ENCODE results near the gene TMEM179B.
"Not testable (repeated sequence)": the region's sequence is repeated elsewhere in the genome, so short reads cannot be mapped to it uniquely, and the experiment has no call there.

TMEM179B gene

DNA sequence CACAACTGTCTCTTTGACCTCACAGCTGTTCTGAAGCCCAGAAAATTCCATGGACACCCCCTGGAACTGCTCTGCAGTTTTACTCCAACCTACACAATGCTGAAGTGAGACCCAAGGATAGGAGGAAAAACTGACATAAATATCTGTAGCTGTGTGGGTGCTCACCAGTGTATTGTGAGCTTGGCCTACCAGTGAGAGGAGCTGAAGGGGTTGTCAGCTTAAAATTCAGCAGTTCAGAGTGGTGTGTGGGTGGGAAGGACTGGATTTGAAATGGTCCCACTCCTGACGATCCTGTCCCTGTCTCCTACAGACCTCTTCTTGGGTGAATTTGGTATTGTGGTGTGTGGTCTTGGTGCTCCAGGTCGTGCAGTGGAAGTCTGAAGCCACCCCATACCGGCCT lies 2.4 kb downstream of the TMEM179B start:
- no peak for DNase-seq (ENCODE audit: low read depth)

- DNase-seq (ENCODE audit: low read depth): peak; percentile 88
Observed at GRCh38 chr11:62791501-62792201, 4.4 kb downstream of the TMEM179B start, which contains the start of gene TMEM223. TSS of gene TMEM223 (minus strand) at chr11:62792006. CDS start at chr11:62791994, 12 bp downstream.

DNA sequence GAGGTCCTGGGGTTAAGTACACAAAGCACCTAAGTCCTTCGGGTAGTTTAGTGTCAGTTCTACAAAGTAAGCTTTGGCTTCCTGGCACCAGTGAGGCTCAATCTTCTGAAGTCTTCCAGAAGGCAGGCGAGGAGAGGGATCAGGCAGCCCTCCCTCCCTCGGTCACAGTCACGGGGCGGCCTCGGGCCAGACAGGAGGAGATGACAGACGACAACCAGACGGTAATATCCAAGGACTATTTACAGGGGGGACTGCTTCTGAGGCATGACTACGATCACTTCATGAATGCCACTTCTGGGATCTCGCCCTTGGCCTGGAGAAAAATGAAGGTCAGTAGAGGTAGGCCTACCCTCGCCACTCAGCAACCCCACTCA lies 5.0 kb downstream of the TMEM179B start:
- DNase-seq (ENCODE audit: low read depth): no peak

DNA sequence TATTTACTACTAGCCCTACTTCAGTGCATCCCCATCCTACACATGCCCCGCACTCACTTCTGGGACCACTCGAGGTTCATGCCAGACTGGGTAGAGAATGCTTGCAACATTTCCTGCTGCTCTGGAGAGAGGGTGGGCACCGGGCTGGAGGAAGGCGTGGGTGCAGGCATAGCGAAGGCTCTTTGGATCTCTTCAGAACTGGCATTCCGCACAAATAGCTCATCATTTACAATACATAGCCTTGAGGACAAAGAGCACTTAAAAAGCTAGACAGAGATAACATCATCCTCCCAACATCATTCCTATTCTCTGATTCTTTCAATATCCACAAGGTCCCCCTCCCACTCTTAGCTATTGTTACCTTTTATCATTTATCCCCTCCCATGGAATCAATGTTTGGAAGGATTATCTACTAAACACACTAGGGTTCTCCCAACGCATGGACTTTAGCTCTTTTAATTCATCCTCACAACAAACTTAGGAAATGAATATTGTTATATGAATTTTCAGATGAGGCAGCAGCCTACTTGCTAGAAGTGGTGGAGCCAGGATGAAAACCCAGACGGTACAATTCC lies 7.1 kb downstream of the TMEM179B start:
- no peak for DNase-seq (ENCODE audit: low read depth)

- no peak for DNase-seq (ENCODE audit: low read depth)
Observed at GRCh38 chr11:62796281-62796680, 9.1 kb downstream of the TMEM179B start.

GRCh38 chr11:62799486-62799885 lies 12.3 kb downstream of the TMEM179B start:
- no peak for DNase-seq (ENCODE audit: low read depth)

GRCh38 chr11:62801071-62801470 lies 13.9 kb downstream of the TMEM179B start:
- no peak for DNase-seq (ENCODE audit: low read depth)

GRCh38 chr11:62804310-62805075 lies 17.3 kb downstream of the TMEM179B start:
- no peak for DNase-seq (ENCODE audit: low read depth)

DNA sequence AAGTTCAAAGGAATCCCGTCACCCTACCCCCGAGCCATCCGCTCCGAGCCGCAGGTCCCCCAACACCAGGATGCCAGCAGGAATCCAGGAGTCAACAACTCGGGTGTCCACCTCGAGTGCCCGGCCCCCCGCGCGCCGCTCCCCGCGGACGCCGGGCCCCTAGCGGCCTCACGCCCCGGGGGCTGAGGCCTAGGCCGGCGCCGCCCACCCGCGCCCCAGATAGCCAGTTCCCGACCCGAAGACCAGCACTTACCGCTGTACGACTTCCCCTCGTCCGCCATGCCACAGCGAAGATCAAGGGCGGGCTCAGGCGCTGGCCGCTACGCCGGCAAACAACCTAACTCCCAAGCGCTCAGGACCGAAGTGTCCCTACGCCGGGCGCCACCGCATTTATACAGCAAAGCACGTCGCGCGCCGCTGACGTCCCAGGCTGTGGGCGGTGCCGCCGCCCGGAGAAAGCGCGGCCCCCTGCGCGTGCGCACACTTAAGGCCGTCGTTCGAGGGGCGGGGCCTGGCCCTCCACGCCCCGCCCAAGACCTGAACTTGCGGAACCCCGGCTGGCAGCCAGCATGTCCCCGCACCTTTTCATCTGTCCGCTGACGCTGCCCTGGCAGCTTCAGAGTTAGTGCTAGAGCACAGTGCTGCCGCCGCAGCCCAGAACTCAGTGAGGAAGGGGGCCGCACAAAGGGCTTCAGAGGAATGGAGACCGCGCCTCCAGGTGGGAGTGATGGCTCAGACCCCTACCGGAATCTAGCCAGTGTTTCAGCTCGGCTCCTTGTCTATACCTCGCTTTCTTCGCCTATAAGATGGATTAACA lies 18.1 kb downstream of the TMEM179B start, which contains the start of gene NXF1:
NXF1 (minus strand) TSS at position 365 of the 817 bp plus-strand sequence; CDS start at position 281, 84 bp downstream.
- DNase-seq (ENCODE audit: low read depth): peak; percentile 93

DNA sequence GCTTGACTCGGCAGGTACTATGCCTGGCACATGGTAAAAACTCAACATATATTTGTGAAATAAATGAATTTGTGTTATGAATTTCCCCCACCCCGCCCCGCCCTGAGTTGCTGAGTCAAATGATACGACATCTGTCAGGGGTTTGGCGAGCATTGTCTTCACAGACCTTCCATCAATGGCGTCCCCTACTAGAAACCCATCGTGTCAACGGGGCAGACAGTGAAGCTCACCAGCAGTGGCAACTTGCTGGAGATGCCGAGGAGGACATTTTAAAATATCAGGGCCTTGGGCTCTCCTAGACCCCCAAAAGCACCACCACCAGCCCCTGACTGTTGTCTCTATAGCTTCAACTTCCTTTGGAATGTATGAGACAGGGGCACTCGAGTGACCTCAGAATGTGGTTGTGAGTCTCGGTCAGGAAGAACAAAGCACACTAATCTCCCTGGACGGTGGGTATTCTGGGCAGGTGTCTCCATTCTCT lies 18.8 kb downstream of the TMEM179B start:
- DNase-seq (ENCODE audit: low read depth): no peak

- no peak for DNase-seq (ENCODE audit: low read depth)
Observed at GRCh38 chr11:62806611-62807121, 19.5 kb downstream of the TMEM179B start.

DNA sequence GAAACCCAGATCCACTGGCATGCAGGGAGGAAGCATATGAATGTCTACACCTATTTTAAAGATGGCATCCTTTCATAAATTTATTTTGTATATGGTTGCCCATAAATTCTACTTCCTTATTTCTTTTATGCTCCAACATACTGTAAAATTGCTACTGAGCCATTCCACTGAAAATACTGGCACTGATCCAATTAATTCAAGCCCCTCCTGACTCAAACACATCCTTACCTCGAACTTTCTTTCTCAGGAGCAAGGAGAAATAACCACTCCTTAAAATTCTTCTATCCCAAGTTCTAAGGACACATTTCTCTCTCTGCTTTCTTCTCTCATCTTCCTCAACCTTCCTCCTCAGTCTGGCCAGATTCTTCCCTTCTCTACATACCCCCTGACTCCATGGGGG lies 23.5 kb downstream of the TMEM179B start:
- no peak for DNase-seq (ENCODE audit: low read depth)

- DNase-seq (ENCODE audit: low read depth): no peak
Observed at GRCh38 chr11:62811659-62812058, 24.5 kb downstream of the TMEM179B start.

DNA sequence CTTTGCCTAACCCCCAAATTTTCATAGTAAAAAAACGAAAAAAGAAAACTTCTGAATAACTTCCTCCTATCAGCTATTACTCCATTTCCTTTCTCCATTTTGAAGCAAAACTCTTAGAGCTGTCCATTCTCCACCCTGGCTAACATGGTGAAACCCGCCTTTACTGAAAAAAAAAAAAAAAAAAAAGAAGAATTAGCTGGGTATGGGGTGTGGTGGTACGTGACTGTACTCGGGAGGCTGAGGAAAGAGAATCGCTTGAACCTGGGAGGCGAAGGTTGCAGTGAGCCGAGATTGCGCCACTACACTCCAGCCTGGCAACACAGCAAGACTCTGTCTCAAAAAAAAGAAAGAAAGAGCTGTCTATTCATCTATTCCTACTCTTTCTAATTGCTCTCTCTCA lies 29.4 kb downstream of the TMEM179B start:
- DNase-seq (ENCODE audit: low read depth): no peak

DNA sequence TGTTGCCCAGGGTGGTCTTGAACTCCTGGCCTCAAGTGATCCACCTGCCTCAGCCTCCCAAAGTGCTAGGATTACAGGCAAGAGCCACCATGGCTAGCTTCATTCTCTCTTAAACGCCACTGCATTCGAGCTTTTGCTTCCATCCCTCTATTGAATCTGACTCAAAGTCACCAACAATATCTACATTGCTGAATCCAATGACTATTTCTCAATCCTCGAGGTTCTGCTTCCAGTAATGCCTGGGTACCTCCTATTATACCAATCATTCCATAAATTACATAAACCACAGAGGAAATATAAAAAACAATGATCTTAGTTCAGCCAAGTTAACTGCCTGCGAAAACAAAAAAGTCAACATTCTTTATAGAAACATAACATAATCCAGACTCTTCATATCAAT lies 29.9 kb downstream of the TMEM179B start:
- no peak for DNase-seq (ENCODE audit: low read depth)

DNA sequence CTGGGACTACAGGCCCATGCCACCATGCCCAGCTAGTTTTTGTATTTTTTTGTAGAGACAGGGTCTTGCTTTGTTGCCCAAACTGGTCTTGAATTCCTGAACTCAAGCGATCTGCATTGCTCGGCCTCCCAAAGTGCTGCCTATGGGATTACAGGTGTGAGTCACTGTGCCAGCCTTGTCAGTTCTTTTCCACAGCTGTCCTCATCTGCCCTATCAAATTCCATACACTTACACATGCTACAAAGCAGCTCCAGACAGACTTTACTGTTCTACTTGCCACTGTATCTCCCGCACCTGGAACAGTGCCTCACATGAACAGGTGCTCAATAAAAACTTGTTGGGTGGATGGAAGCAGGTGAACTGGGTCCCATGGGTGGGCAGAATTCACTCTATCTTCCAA lies 36.5 kb downstream of the TMEM179B start:
- DNase-seq (ENCODE audit: low read depth): no peak

- not testable (repeated sequence) for DNase-seq (ENCODE audit: low read depth)
Observed at GRCh38 chr11:62828130-62828529, 40.9 kb downstream of the TMEM179B start.

- no peak for DNase-seq (ENCODE audit: low read depth)
Observed at GRCh38 chr11:62830904-62831519, 43.8 kb downstream of the TMEM179B start.

GRCh38 chr11:62831520-62832335 lies 44.5 kb downstream of the TMEM179B start, which contains the start of gene STX5:
TSS of gene STX5 (minus strand) at chr11:62832051. CDS start at chr11:62831243, 808 bp downstream.
- peak; percentile 99 for DNase-seq (ENCODE audit: low read depth)
